HepG2 (cell line): ENCODE results near the gene AQP12A. TPM values are rescaled to one million over a fixed set of nuclear protein-coding genes. Genes with fewer than 3 reads are reported as not detected.

ENCODE experiments used
- ATAC-seq: fragments of 200-7000 bp; cut with Tn5 transposase; 3 replicates; pipeline ENCODE4 v1.9.1; 2020; ENCODE audit warnings: mild to moderate bottlenecking, moderate library complexity
- BruUV-seq: library from RNA; stranded (reverse); fragments of 400-500 nt; replicated peaks from 2 replicates; lab custom pipeline; 2021; lab: Mats Ljungman, UMichigan
- CTCF ChIA-PET: fragments of 300-600 bp; formaldehyde crosslinking; extraction: SDS; loops from one replicate; lab custom pipeline; 2021; ENCODE audit warnings: low total read pairs, inconsistent platforms, low intra/inter-chr PET ratio; lab: Yijun Ruan, JAX
- POLR2A ChIA-PET: fragments of 350-600 bp; sonication (Branson Sonifier 250); formaldehyde crosslinking; loops from one replicate; lab custom pipeline; 2020; ENCODE audit warnings: antibody characterized with exemption, inconsistent platforms; lab: Yijun Ruan, JAX
- DNase-seq: peaks from one replicate; pipeline ENCODE4 v3.0.0-alpha.2; 2015; ENCODE audit warnings: low spot score
- FAIRE-seq: peaks from 3 replicates; lab custom pipeline; 2011; peaks lifted over from hg19 to GRCh38; lab: Jason Lieb, UNC
- H2AFZ ChIP-seq: one replicate; pipeline ENCODE4 v1.6.1; 2011; ENCODE audit warnings: low read length, inconsistent platforms
- H3K27ac ChIP-seq: fragments of 300-600 bp; 3 replicates; pipeline ENCODE4 v1.8.0; 2011; ENCODE audit warnings: mixed run types, mild to moderate bottlenecking, mixed read lengths, low read length, inconsistent platforms; ENCODE audit not compliant: insufficient read depth; ENCODE audit errors: extremely low read length
- H3K27me3 ChIP-seq, 2 experiments: fragments of 200-600 bp in 1 of 2; 2 replicates in 1 of 2; 3 replicates in 1 of 2; pipeline versions ENCODE4 v1.6.0 to v1.8.0; 2011; ENCODE audit warnings: low read length in 2 of 2, mild to moderate bottlenecking in 2 of 2, moderate library complexity in 2 of 2, inconsistent platforms in 1 of 2; ENCODE audit not compliant: insufficient read depth in 2 of 2, control insufficient read depth in 1 of 2
- H3K36me3 ChIP-seq, 2 experiments: fragments of 200-600 bp in 1 of 2; replicated peaks in 1 of 2; 2 replicates in 1 of 2; 3 replicates in 1 of 2; pipeline versions ENCODE4 v1.5.1 to v1.8.0; 2011; ENCODE audit warnings: low read length in 2 of 2, inconsistent platforms in 1 of 2; ENCODE audit not compliant: insufficient read depth in 2 of 2, control insufficient read depth in 1 of 2
- H3K4me1 ChIP-seq: 2 replicates; pipeline ENCODE4 v1.5.1; 2012; ENCODE audit warnings: low read length, inconsistent platforms; ENCODE audit not compliant: insufficient read depth
- H3K4me2 ChIP-seq: 2 replicates; pipeline ENCODE4 v1.6.0; 2011; ENCODE audit warnings: low read depth, low read length, inconsistent platforms
- H3K4me3 ChIP-seq, 3 experiments: fragments of 200-600 bp in 1 of 3; sonication (generic), shearing (Covaris generic) in 1 of 3; replicated peaks in 1 of 3; 2 replicates each; pipeline ENCODE4 v1.5.1; 2011 to 2016; ENCODE audit warnings: low read length in 3 of 3, inconsistent platforms in 2 of 3, low read depth in 2 of 3, mild to moderate bottlenecking in 2 of 3, control low read depth in 1 of 3, mixed read lengths in 1 of 3; ENCODE audit not compliant: insufficient read depth in 1 of 3
- H3K79me2 ChIP-seq: one replicate; pipeline ENCODE4 v1.6.1; 2011; ENCODE audit warnings: low read length, inconsistent platforms; ENCODE audit not compliant: insufficient read depth
- H3K9ac ChIP-seq: 2 replicates; pipeline ENCODE4 v1.6.0; 2011; ENCODE audit warnings: mild to moderate bottlenecking, low read depth, low read length, inconsistent platforms; ENCODE audit not compliant: insufficient read depth
- H3K9me3 ChIP-seq: 2 replicates; pipeline ENCODE4 v1.5.1; 2012; ENCODE audit warnings: mild to moderate bottlenecking, low read length
- H4K20me1 ChIP-seq: 2 replicates; pipeline ENCODE4 v1.6.0; 2011; ENCODE audit warnings: inconsistent platforms, mild to moderate bottlenecking, low read length, moderate library complexity; ENCODE audit not compliant: insufficient read depth
- BCL6 ChIP-seq: IDR thresholded peaks from 2 replicates; pipeline ENCODE4 v1.6.1; 2016; ENCODE audit warnings: missing genetic modification reagents, missing compliant biosample characterization
- HNRNPK ChIP-seq: fragments of 200-400 bp; formaldehyde crosslinking; IDR thresholded peaks from 2 replicates; pipeline ENCODE4 v1.6.1; 2018; ENCODE audit warnings: low read length, low read depth, moderate library complexity, mild to moderate bottlenecking; ENCODE audit not compliant: poor library complexity, severe bottlenecking
- NFE2L1 ChIP-seq: sonication (generic); formaldehyde crosslinking; IDR thresholded peaks from 2 replicates; pipeline ENCODE4 v1.4.0; 2020; ENCODE audit warnings: missing genetic modification reagents, mild to moderate bottlenecking, borderline replicate concordance
- POLR2AphosphoS5 ChIP-seq: IDR thresholded peaks from 2 replicates; pipeline ENCODE4 v1.6.1; 2012; ENCODE audit warnings: low read depth, low read length
- SNAPC4 ChIP-seq: sonication (generic); formaldehyde crosslinking; IDR thresholded peaks from 2 replicates; pipeline ENCODE4 v1.4.0; 2020; ENCODE audit warnings: mild to moderate bottlenecking, missing genetic modification reagents
- ZNF263 ChIP-seq: sonication (generic); formaldehyde crosslinking; IDR thresholded peaks from 2 replicates; pipeline ENCODE4 v1.4.0; 2020; ENCODE audit warnings: missing genetic modification reagents
- WGBS: methylation state at CpG from one replicate; pipeline ENCODE4 v1.1.6; 2017; ENCODE audit warnings: low lambda C conversion rate; 5-methylcytosine and 5-hydroxymethylcytosine counted together
- in situ Hi-C: cut with HindIII; loops from 2 replicates; pipeline ENCODE4 v1.10.0; 2017; ENCODE audit warnings: low pct_unique_long_range_greater_than_20kb; ENCODE audit not compliant: extremely low pct_ligation_motif_present
- intact Hi-C: fragments of 100-400 bp; cut with micrococcal nuclease; formaldehyde crosslinking; loops from one replicate; pipeline ENCODE4 v1.10.0; 2022; ENCODE audit not compliant: unreplicated experiment
- polyA plus RNA-seq, 8 experiments: library from polyadenylated mRNA; depleted of rRNA in 3 of 8; stranded (reverse) in 7 of 8; unstranded in 1 of 8; fragments of >200 nt; fragmentation: Illumina TruSeq in 4 of 8; extraction: Trizol in 4 of 8; gene quantifications; 2 replicates each; pipeline versions ENCODE4 v1.2.1 to v1.2.3, GENCODE V29; 2011 to 2016; ENCODE audit warnings: low read depth in 4 of 8, missing spikeins in 1 of 8, mixed read lengths in 1 of 8; ENCODE audit not compliant: insufficient read depth in 1 of 8
- total RNA-seq, 5 experiments: library from RNA; depleted of rRNA; stranded (reverse); fragments of >200 nt; fragmentation: Illumina TruSeq; extraction: Trizol; gene quantifications; 2 replicates each; pipeline ENCODE4 v1.2.3, GENCODE V29; 2016; ENCODE audit warnings: low read depth in 1 of 5
- TF ChIP-seq, protein P1 (sequence below): sonication (generic); formaldehyde crosslinking; conservative IDR thresholded peaks from 2 replicates; pipeline ENCODE4 v1.8.0; 2022; ENCODE audit warnings: low read depth, missing genetic modification reagents
- TF ChIP-seq, protein P2 (sequence below): sonication (generic); formaldehyde crosslinking; conservative IDR thresholded peaks from 2 replicates; pipeline ENCODE4 v1.4.0; 2020; ENCODE audit warnings: missing genetic modification reagents

AQP12A gene
- total and polyA plus RNA-seq, 2 of the 13 experiments (the other 11 are each of a cell fraction or from before 2014, with no cell fraction given), result not detected

DNA sequence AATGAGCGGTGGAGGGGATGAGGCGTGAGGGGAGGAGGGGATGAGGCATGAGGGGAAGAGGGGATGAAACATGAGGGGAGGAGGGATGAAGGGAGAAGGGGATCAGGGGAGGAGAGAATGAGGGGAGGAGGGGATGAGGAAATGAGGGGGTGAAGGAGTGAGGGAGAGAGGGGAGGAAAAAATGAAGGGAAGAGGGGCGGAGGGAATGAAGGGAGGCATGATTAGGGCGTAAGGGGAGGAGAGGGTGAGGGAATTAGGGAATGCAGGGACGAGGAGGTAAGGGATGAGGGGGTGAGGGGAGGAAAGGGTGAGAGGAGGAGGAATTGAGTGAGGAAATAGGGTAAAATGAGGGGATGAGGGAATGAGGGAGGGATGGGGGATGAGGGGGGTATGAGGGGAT lies 40.5 kb downstream of the AQP12A start:
- ATAC-seq (no peak), DNase-seq (no peak)
- Histone ChIP-seq H3K4me1 (no peaks in the 10 kb centered on the region), H3K27me3 (peaks cover 46 to 95% of the 10 kb centered on the region in 2 experiments), H3K4me2 (no peak overlapping the region)
- in situ Hi-C loops, result no loop called here
- CTCF ChIA-PET, result no interaction called here
- TF ChIP-seq POLR2AphosphoS5, result no peak
- TF ChIP-seq, all 625 proteins: peak for 0
- Histone ChIP-seq H3K4me3 (no peak overlapping the region), H3K9me3 (no peaks in the 10 kb centered on the region), H3K9ac (no peak overlapping the region), H4K20me1 (no peaks in the 10 kb centered on the region), H3K27ac (no peak overlapping the region), H3K79me2 (no peaks in the 10 kb centered on the region), H2AFZ (no peak overlapping the region), H3K36me3 (no peaks in the 10 kb centered on the region)
- FAIRE-seq, result no peak
- intact Hi-C loops, result no loop called here
- BruUV-seq, result no TSS peak
- POLR2A ChIA-PET, result no interaction called here
- WGBS, result 29% methylated on average over 5 of the region's 5 CpGs

GRCh38 chr2:240732911-240733622 lies 41.4 kb downstream of the AQP12A start:
- no peaks in the 10 kb centered on the region for H3K4me1 ChIP-seq
- ChIA-PET CTCF (no interaction called here), POLR2A (no interaction called here)
- no peak overlapping the region for H3K27ac ChIP-seq
- DNase-seq (no peak), ATAC-seq (peak; percentile 4; the same call in 1 of the 3 replicates), FAIRE-seq (no peak)
- peaks cover 4% of the 10 kb centered on the region; the same call in 1 of the 2 replicates for H4K20me1 ChIP-seq
- in situ Hi-C loops, result no loop called here
- H3K9me3 ChIP-seq, result no peaks in the 10 kb centered on the region
- H3K79me2 ChIP-seq, result no peaks in the 10 kb centered on the region
- H3K27me3 ChIP-seq, result peaks cover 41 to 94% of the 10 kb centered on the region in 2 experiments
- intact Hi-C loops, result no loop called here
- H3K36me3 ChIP-seq, result no peaks in the 10 kb centered on the region
- no TSS peak for BruUV-seq
- no peak overlapping the region for H3K4me2 ChIP-seq
- H3K9ac ChIP-seq, result no peak overlapping the region
- H2AFZ ChIP-seq, result no peak overlapping the region
- H3K4me3 ChIP-seq, result no peak overlapping the region
- WGBS, result 18% methylated on average over 8 of the region's 10 CpGs
- TF ChIP-seq, protein P1, sequence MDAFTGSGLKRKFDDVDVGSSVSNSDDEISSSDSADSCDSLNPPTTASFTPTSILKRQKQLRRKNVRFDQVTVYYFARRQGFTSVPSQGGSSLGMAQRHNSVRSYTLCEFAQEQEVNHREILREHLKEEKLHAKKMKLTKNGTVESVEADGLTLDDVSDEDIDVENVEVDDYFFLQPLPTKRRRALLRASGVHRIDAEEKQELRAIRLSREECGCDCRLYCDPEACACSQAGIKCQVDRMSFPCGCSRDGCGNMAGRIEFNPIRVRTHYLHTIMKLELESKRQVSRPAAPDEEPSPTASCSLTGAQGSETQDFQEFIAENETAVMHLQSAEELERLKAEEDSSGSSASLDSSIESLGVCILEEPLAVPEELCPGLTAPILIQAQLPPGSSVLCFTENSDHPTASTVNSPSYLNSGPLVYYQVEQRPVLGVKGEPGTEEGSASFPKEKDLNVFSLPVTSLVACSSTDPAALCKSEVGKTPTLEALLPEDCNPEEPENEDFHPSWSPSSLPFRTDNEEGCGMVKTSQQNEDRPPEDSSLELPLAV (CRISPR knock-in tag), result no peak
- no peak for TF ChIP-seq BCL6 (CRISPR knock-in tag)
- TF ChIP-seq, protein P2, sequence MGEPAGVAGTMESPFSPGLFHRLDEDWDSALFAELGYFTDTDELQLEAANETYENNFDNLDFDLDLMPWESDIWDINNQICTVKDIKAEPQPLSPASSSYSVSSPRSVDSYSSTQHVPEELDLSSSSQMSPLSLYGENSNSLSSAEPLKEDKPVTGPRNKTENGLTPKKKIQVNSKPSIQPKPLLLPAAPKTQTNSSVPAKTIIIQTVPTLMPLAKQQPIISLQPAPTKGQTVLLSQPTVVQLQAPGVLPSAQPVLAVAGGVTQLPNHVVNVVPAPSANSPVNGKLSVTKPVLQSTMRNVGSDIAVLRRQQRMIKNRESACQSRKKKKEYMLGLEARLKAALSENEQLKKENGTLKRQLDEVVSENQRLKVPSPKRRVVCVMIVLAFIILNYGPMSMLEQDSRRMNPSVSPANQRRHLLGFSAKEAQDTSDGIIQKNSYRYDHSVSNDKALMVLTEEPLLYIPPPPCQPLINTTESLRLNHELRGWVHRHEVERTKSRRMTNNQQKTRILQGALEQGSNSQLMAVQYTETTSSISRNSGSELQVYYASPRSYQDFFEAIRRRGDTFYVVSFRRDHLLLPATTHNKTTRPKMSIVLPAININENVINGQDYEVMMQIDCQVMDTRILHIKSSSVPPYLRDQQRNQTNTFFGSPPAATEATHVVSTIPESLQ (CRISPR knock-in tag), result no peak
- TF ChIP-seq SNAPC4 (CRISPR knock-in tag), result no peak
- TF ChIP-seq HNRNPK, result peak; percentile 60
- peak; percentile 64; the same call in 1 of the 2 replicates for TF ChIP-seq ZNF263 (CRISPR knock-in tag)
- no peak for TF ChIP-seq NFE2L1 (CRISPR knock-in tag)
